ENCODE measurements around the gene SPSB2.

- no peak for TF ChIP-seq GATA3 (IDR thresholded peaks at IDR 0.05; ENCODE audit: low read depth, low read length)
- no peak for TF ChIP-seq GATA2 (IDR thresholded peaks at IDR 0.05; ENCODE audit: low read depth, low read length)
Observed at GRCh38 chr12:6837370-6838060, 35.6 kb downstream of the SPSB2 start.
